Smooth muscle cell (in vitro differentiated cells): ENCODE results near the gene SLC38A5. TPM values are rescaled to one million over a fixed set of nuclear protein-coding genes. Genes with fewer than 3 reads are reported as not detected.

Source experiments
- DNase-seq: peaks from one replicate; lab custom pipeline; 2025; ENCODE audit not compliant: unreplicated experiment; lab: John Stamatoyannopoulos, UW
- H2AFZ ChIP-seq: fragments of 200-600 bp; sonication (generic); 2 replicates; pipeline ENCODE4 v1.6.0; 2016; ENCODE audit warnings: antibody characterized with exemption, low read depth, mild to moderate bottlenecking
- H3F3A ChIP-seq: fragments of 200-600 bp; sonication (generic); 2 replicates; pipeline ENCODE4 v1.6.0; 2017; ENCODE audit warnings: antibody characterized with exemption, low read depth
- H3K27ac ChIP-seq: fragments of 200-600 bp; sonication (generic); 2 replicates; pipeline ENCODE4 v1.5.1; 2016; ENCODE audit warnings: low read depth, mild to moderate bottlenecking
- H3K27me3 ChIP-seq: fragments of 200-600 bp; sonication (generic); 2 replicates; pipeline ENCODE4 v1.6.1; 2016; ENCODE audit warnings: low read depth, mild to moderate bottlenecking
- H3K36me3 ChIP-seq: fragments of 200-600 bp; sonication (generic); 2 replicates; pipeline ENCODE4 v1.5.1; 2016; ENCODE audit warnings: low read depth
- H3K4me1 ChIP-seq: fragments of 200-600 bp; sonication (generic); 2 replicates; pipeline ENCODE4 v1.5.1; 2016; ENCODE audit warnings: low read depth
- H3K4me2 ChIP-seq: fragments of 200-600 bp; sonication (generic); 2 replicates; pipeline ENCODE4 v1.6.0; 2016; ENCODE audit warnings: mild to moderate bottlenecking
- H3K4me3 ChIP-seq: fragments of 200-600 bp; sonication (generic); 2 replicates; pipeline ENCODE4 v1.5.1; 2016; ENCODE audit warnings: mild to moderate bottlenecking
- H3K79me2 ChIP-seq: fragments of 200-600 bp; sonication (generic); 2 replicates; pipeline ENCODE4 v1.6.0; 2016; ENCODE audit warnings: low read depth, mild to moderate bottlenecking
- H3K9ac ChIP-seq: fragments of 200-600 bp; sonication (generic); 2 replicates; pipeline ENCODE4 v1.6.0; 2016; ENCODE audit warnings: low read depth
- H3K9me3 ChIP-seq: fragments of 200-600 bp; sonication (generic); replicated peaks from 2 replicates; pipeline ENCODE4 v1.5.1; 2016; ENCODE audit warnings: low read depth
- H4K20me1 ChIP-seq: fragments of 200-600 bp; sonication (generic); 2 replicates; pipeline ENCODE4 v1.6.0; 2016; ENCODE audit warnings: low read depth
- CTCF ChIP-seq: fragments of 200-600 bp; sonication (generic); IDR thresholded peaks from 2 replicates; pipeline ENCODE4 v1.5.1; 2017; ENCODE audit warnings: borderline replicate concordance, mild to moderate bottlenecking, antibody characterized with exemption; ENCODE audit not compliant: insufficient read depth, poor library complexity, severe bottlenecking
- WGBS: methylation state at CpG from one replicate; pipeline ENCODE4 v1.1.7; 2016; ENCODE audit warnings: low lambda C conversion rate; 5-methylcytosine and 5-hydroxymethylcytosine counted together
- polyA plus RNA-seq: library from polyadenylated mRNA; unstranded; fragments of >200 nt; fragmentation: Nextera tagmentation; extraction: Ambion mirVana; gene quantifications from 2 replicates; pipeline ENCODE4 v1.2.1, GENCODE V29; 2016
- total RNA-seq: library from RNA; depleted of rRNA; stranded (reverse); fragments of >200 nt; gene quantifications from 2 replicates; pipeline ENCODE4 v1.2.3, GENCODE V29; 2014

Gene SLC38A5
- total and polyA plus RNA-seq, 2 experiments from 2014 or later: 68.7 to 69.4 TPM

GRCh38 chrX:48461830-48462229 is 8.2 kb downstream of the SLC38A5 start:
- Histone ChIP-seq H3K9ac (no peak overlapping the region), H3K27ac (no peak overlapping the region), H3K4me3 (no peak overlapping the region), H3K4me1 (no peaks in the 10 kb centered on the region), H3K4me2 (no peak overlapping the region), H3K9me3 (no peaks in the 10 kb centered on the region), H4K20me1 (no peaks in the 10 kb centered on the region), H2AFZ (no peak overlapping the region), H3K27me3 (no peaks in the 10 kb centered on the region), H3K36me3 (no peaks in the 10 kb centered on the region), H3K79me2 (no peaks in the 10 kb centered on the region), H3F3A (no peaks in the 10 kb centered on the region)
- 80% methylated on average over 6 of the region's 6 CpGs for WGBS
- no peak for DNase-seq
- no peak for TF ChIP-seq CTCF

GRCh38 chrX:48460606-48461005 is 9.5 kb downstream of the SLC38A5 start:
- Histone ChIP-seq H3K27me3 (no peaks in the 10 kb centered on the region), H3K4me2 (no peak overlapping the region), H3K9me3 (no peaks in the 10 kb centered on the region), H3K79me2 (no peaks in the 10 kb centered on the region), H3K36me3 (no peaks in the 10 kb centered on the region), H4K20me1 (no peaks in the 10 kb centered on the region), H3K9ac (no peak overlapping the region), H3K4me3 (no peak overlapping the region), H3K4me1 (no peaks in the 10 kb centered on the region), H3F3A (no peaks in the 10 kb centered on the region), H3K27ac (no peak overlapping the region), H2AFZ (no peak overlapping the region)
- WGBS: 89% methylated on average over 11 of the region's 11 CpGs
- no peak for TF ChIP-seq CTCF
- DNase-seq: no peak

- Histone ChIP-seq H3K27ac (no peak overlapping the region), H3K36me3 (no peaks in the 10 kb centered on the region), H3K4me3 (no peak overlapping the region), H3K27me3 (no peaks in the 10 kb centered on the region), H4K20me1 (no peaks in the 10 kb centered on the region), H3K9ac (no peak overlapping the region), H3K4me2 (no peak overlapping the region), H3F3A (no peaks in the 10 kb centered on the region), H2AFZ (no peak overlapping the region), H3K9me3 (no peaks in the 10 kb centered on the region), H3K79me2 (no peaks in the 10 kb centered on the region), H3K4me1 (no peaks in the 10 kb centered on the region)
- DNase-seq: no peak
- WGBS: 89% methylated on average over 3 of the region's 3 CpGs
- no peak for TF ChIP-seq CTCF
Measured at GRCh38 chrX:48460031-48460430, 10.0 kb downstream of the SLC38A5 start.

- 81% methylated on average over 6 of the region's 6 CpGs for WGBS
- TF ChIP-seq CTCF: no peak
Measured at GRCh38 chrX:48459483-48459882, 10.6 kb downstream of the SLC38A5 start.

More at GRCh38 chrX:48459483-48459882, 10.6 kb downstream of the SLC38A5 start:
- H3K4me3 ChIP-seq: no peak overlapping the region
- no peaks in the 10 kb centered on the region for H3K9me3 ChIP-seq
- no peaks in the 10 kb centered on the region for H3K27me3 ChIP-seq
- no peaks in the 10 kb centered on the region for H3K79me2 ChIP-seq
- H3K4me2 ChIP-seq: no peak overlapping the region
- no peaks in the 10 kb centered on the region for H3K36me3 ChIP-seq
- no peak overlapping the region for H2AFZ ChIP-seq
- no peaks in the 10 kb centered on the region for H3K4me1 ChIP-seq
- no peak overlapping the region for H3K9ac ChIP-seq
- no peak overlapping the region for H3K27ac ChIP-seq
- H3F3A ChIP-seq: no peaks in the 10 kb centered on the region
- H4K20me1 ChIP-seq: no peaks in the 10 kb centered on the region
- DNase-seq: no peak
